Upper lobe of left lung (tissue), 6 donors: ENCODE results near the gene AKAP6. TPM values are rescaled to one million over a fixed set of nuclear protein-coding genes. Genes with fewer than 3 reads are reported as not detected.

ENCODE experiments used
- ATAC-seq, 2 donors: fragments of 200-7000 bp; cut with Tn5 transposase; one replicate each; pipeline ENCODE4 v1.9.1; 2022; ENCODE audit warnings: mild to moderate bottlenecking in 2 of 2, moderate library complexity in 2 of 2; ENCODE audit not compliant: low FRiP score in 2 of 2
- DNase-seq, 2 donors: peaks; one replicate each; pipeline ENCODE4 v3.0.0-alpha.2; 2019 to 2020
- H3K27ac ChIP-seq, 4 donors: fragments of 200-600 bp; sonication (generic); one replicate each; pipeline ENCODE4 v1.5.1; 2016 to 2019
- H3K27me3 ChIP-seq, 4 donors: fragments of 200-600 bp; sonication (generic); one replicate each; pipeline ENCODE4 v1.5.1; 2017 to 2019
- H3K36me3 ChIP-seq, 4 donors: fragments of 200-600 bp; sonication (generic); one replicate each; pipeline ENCODE4 v1.5.1; 2016 to 2019
- H3K4me1 ChIP-seq, 4 donors: fragments of 200-600 bp; sonication (generic); one replicate each; pipeline ENCODE4 v1.5.1; 2018 to 2019
- H3K4me3 ChIP-seq, 4 donors: fragments of 200-600 bp; sonication (generic); one replicate each; pipeline ENCODE4 v1.5.1; 2017 to 2019; ENCODE audit warnings: mild to moderate bottlenecking in 2 of 4, moderate library complexity in 1 of 4
- H3K9me3 ChIP-seq, 4 donors: fragments of 200-600 bp; sonication (generic); one replicate each; pipeline ENCODE4 v1.5.1; 2018 to 2019
- EP300 ChIP-seq, 4 donors: sonication (generic); formaldehyde crosslinking; IDR thresholded peaks; one replicate each; pipeline ENCODE4 v1.5.1; 2017; ENCODE audit warnings: antibody characterized with exemption in 4 of 4, control low read depth in 2 of 4
- POLR2A ChIP-seq, 4 donors: fragments of 450-650 bp; IDR thresholded peaks; one replicate each; pipeline ENCODE4 v1.5.1; 2016 to 2017; ENCODE audit warnings: antibody characterized with exemption in 4 of 4, mild to moderate bottlenecking in 2 of 4
- POLR2AphosphoS5 ChIP-seq, 2 donors: sonication (generic); formaldehyde crosslinking; IDR thresholded peaks; one replicate each; pipeline ENCODE4 v1.5.1; 2017; ENCODE audit warnings: antibody characterized with exemption in 2 of 2
- WGBS, 2 donors: methylation state at CpG; one replicate each; pipeline ENCODE4 v1.1.5; 2017 to 2018; 5-methylcytosine and 5-hydroxymethylcytosine counted together
- total RNA-seq, 6 donors: library from RNA; depleted of rRNA in 4 of 6; stranded (reverse); fragments of >200 nt in 4 of 6; gene quantifications; one replicate each; pipeline versions ENCODE4 v1.1.0 to v1.2.1, GENCODE V29; 2016 to 2021
- TF ChIP-seq, protein P1 (sequence below), 6 experiments: fragments of 450-650 bp in 4 of 6; fragments of 200-600 bp in 2 of 6; sonication (generic) in 2 of 6; IDR thresholded peaks; one replicate each; pipeline ENCODE4 v1.5.1; 2016 to 2019; ENCODE audit warnings: antibody characterized with exemption in 6 of 6
- donor health status: DM: no; HTN: no; CAD: no; lungs with moderate emphysema.
- donor health status: DM: no; HTN: yes; CAD: no; lungs with severe emphysema.

AKAP6 gene
- total RNA-seq, 6 donors from 2014 or later, result 6.2 to 27.7 (median 10.7) TPM

DNA sequence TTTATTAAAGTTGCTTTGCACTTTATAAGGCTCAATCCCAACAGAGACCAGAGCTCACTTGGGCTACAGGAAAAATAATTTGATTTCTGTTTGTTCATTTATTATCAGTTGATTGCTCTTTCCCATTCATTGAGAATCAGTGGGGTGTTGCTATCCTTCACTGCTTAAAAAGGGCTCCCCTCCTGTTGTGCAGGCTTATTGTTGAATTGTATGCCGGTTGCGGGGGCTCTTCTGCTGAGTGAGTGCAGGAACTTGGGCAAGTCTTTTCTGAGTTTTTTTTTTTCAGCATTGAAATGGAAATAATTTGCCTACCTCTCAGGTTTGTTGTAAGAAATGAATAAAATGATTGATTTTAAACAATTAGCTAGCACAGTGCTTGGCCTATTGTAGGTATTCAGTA is 32.6 kb downstream of the AKAP6 start:
- TF ChIP-seq EP300 (IDR thresholded peaks at IDR 0.05) (no peak), POLR2AphosphoS5 (IDR thresholded peaks at IDR 0.05) (no peak), POLR2A (IDR thresholded peaks at IDR 0.05) (no peak)
- TF ChIP-seq, protein P1, sequence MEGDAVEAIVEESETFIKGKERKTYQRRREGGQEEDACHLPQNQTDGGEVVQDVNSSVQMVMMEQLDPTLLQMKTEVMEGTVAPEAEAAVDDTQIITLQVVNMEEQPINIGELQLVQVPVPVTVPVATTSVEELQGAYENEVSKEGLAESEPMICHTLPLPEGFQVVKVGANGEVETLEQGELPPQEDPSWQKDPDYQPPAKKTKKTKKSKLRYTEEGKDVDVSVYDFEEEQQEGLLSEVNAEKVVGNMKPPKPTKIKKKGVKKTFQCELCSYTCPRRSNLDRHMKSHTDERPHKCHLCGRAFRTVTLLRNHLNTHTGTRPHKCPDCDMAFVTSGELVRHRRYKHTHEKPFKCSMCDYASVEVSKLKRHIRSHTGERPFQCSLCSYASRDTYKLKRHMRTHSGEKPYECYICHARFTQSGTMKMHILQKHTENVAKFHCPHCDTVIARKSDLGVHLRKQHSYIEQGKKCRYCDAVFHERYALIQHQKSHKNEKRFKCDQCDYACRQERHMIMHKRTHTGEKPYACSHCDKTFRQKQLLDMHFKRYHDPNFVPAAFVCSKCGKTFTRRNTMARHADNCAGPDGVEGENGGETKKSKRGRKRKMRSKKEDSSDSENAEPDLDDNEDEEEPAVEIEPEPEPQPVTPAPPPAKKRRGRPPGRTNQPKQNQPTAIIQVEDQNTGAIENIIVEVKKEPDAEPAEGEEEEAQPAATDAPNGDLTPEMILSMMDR (IDR thresholded peaks at IDR 0.05), result no peak
- 95 to 98% methylated on average over 2 of the region's 2 CpGs for WGBS, 2 donors
- H3K4me1 ChIP-seq, result peaks cover 0 to 3% (median 0%) of the 10 kb centered on the region in 4 donors
- H3K27me3 ChIP-seq, result no peaks in the 10 kb centered on the region
- DNase-seq, result no peak
- H3K36me3 ChIP-seq, result no peaks in the 10 kb centered on the region
- H3K9me3 ChIP-seq, result no peaks in the 10 kb centered on the region
- no peak overlapping the region for H3K4me3 ChIP-seq
- ATAC-seq, result no peak
- H3K27ac ChIP-seq, result no peak overlapping the region

DNA sequence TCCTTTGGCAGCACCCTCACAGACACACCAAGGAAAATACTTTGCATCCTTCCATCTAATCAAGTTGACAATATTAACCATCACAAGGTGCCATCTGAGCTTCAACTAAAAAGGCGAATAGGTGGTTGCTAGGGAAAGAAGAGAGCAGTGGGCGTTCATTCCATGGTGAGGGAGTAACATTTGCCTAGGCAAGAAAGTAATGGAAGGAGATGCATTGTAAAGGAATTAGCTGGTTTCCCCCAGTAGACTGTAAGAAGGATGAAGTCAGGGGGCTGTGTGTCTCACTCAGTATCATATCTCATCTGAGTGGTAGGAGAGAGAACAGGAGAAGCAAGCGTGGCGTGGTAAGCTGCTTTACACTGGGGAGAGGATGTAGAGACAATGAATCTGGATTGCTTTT is 34.7 kb downstream of the AKAP6 start:
- no peak overlapping the region for H3K4me3 ChIP-seq
- no peak for DNase-seq
- 90 to 93% methylated on average over 4 of the region's 4 CpGs for WGBS, 2 donors

DNA sequence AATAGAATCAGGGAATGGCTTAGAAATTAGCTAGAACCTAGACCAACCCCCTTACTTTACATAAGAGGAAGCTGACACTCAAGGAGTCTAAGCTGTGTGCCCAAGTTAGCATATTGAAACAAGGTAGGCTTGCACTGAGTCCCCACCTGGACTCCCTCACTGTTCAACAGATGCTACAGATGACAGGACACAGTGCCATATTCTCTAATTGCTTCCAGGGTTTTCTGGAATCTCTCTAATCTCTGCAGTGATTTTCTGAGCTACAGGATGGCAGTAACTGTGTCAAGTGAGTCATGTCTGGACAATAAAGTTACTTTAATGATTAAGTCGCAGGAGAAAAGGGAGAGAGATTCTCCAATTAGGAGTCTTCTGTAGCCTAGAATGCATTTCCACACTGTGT is 35.8 kb downstream of the AKAP6 start:
- no peak for ATAC-seq
- peaks cover 0 to 3% (median 0%) of the 10 kb centered on the region in 4 donors for H3K4me1 ChIP-seq
- 88 to 100% methylated on average over 1 of the region's 1 CpG for WGBS, 2 donors

More for the DNA sequence above, 34.7 kb downstream of the AKAP6 start:
- H3K27me3 ChIP-seq, result no peaks in the 10 kb centered on the region
- ATAC-seq, result no peak
- no peaks in the 10 kb centered on the region for H3K9me3 ChIP-seq
- H3K4me1 ChIP-seq, result peaks cover 0 to 3% (median 0%) of the 10 kb centered on the region in 4 donors
- H3K27ac ChIP-seq, result no peak overlapping the region
- no peaks in the 10 kb centered on the region for H3K36me3 ChIP-seq
- TF ChIP-seq EP300 (IDR thresholded peaks at IDR 0.05) (no peak), POLR2AphosphoS5 (IDR thresholded peaks at IDR 0.05) (no peak), POLR2A (IDR thresholded peaks at IDR 0.05) (no peak)
- TF ChIP-seq, protein P1 (IDR thresholded peaks at IDR 0.05), result no peak

DNA sequence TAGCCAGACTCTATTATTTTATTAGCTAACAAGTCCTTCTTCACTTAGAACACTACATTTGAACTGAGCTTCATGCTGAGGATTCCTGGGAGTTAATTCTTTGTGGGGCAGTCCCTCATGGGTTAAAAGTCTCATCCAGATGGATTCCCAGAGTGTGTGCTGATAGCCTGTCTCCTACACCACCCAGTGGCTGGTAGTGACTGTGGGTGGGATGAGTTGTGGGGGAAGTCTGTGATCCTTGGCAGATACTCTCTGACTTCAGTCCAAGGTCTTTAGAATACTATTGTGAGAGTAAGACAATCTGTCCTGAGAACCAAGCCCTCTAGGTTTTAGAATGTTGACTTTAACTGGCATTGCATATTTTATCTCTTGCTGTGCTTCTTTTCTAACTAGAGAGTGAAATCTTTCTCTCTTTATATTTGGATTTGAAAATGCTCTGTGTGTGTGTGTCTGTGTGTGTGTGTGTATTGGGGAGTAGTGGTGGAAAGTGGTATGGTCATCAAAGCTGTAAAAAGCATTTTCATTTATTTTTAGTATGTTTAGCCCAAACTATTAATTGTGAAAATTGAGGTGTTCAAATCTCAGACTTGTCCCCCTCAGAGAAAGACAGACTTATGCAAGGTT is 37.3 kb downstream of the AKAP6 start:
- Histone ChIP-seq H3K9me3 (no peaks in the 10 kb centered on the region), H3K4me1 (peaks cover 0 to 3% (median 0%) of the 10 kb centered on the region in 4 donors), H3K27ac (no peak overlapping the region), H3K27me3 (no peaks in the 10 kb centered on the region), H3K36me3 (no peaks in the 10 kb centered on the region), H3K4me3 (no peak overlapping the region)
- no peak for TF ChIP-seq POLR2AphosphoS5 (IDR thresholded peaks at IDR 0.05)
- TF ChIP-seq POLR2A (IDR thresholded peaks at IDR 0.05), result no peak
- TF ChIP-seq, protein P1 (IDR thresholded peaks at IDR 0.05), result no peak
- no peak for TF ChIP-seq EP300 (IDR thresholded peaks at IDR 0.05)
- no peak for ATAC-seq
- DNase-seq, result no peak

More for the DNA sequence above, 35.8 kb downstream of the AKAP6 start:
- Histone ChIP-seq H3K4me3 (no peak overlapping the region), H3K27ac (no peak overlapping the region), H3K9me3 (no peaks in the 10 kb centered on the region), H3K27me3 (no peaks in the 10 kb centered on the region), H3K36me3 (no peaks in the 10 kb centered on the region)
- TF ChIP-seq POLR2A (IDR thresholded peaks at IDR 0.05) (no peak), POLR2AphosphoS5 (IDR thresholded peaks at IDR 0.05) (no peak), EP300 (IDR thresholded peaks at IDR 0.05) (no peak)
- TF ChIP-seq, protein P1 (IDR thresholded peaks at IDR 0.05), result no peak
- no peak for DNase-seq

DNA sequence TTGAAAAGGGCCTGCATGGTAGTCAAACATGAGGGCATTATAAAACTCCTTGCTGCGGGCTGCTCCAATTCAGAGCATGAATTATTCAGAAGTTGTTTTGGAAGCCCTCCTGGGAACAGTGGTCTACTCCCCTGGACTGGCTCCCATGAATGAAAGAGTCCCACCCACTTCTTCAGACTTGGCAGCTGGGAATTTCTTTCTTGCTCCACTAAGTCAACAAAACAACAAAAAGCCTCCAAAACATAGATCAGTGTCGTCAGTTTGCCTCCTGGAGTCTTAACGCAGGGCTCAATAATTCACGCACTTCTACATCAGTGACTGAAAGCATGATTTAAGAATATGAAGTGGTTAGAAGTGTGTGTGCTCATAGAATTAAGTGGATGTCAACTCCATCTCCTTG is 37.9 kb downstream of the AKAP6 start:
- no peak for DNase-seq
- Histone ChIP-seq H3K27me3 (no peaks in the 10 kb centered on the region), H3K9me3 (no peaks in the 10 kb centered on the region), H3K4me1 (peaks cover 0 to 3% (median 0%) of the 10 kb centered on the region in 4 donors), H3K36me3 (no peaks in the 10 kb centered on the region), H3K27ac (no peak overlapping the region), H3K4me3 (no peak overlapping the region)
- peak in 1 of 2 donors; percentile 53 for ATAC-seq
- 66 to 69% methylated on average over 4 of the region's 4 CpGs for WGBS, 2 donors
- TF ChIP-seq EP300 (IDR thresholded peaks at IDR 0.05), result no peak
- no peak for TF ChIP-seq POLR2A (IDR thresholded peaks at IDR 0.05)
- TF ChIP-seq, protein P1 (IDR thresholded peaks at IDR 0.05), result no peak
- TF ChIP-seq POLR2AphosphoS5 (IDR thresholded peaks at IDR 0.05), result no peak
